HepG2 (cell line): ENCODE data around the gene PNN. TPM values are rescaled to one million over a fixed set of nuclear protein-coding genes. Genes with fewer than 3 reads are reported as not detected.

ENCODE experiments used
- ATAC-seq: fragments of 200-7000 bp; cut with Tn5 transposase; 3 replicates; pipeline ENCODE4 v1.9.1; 2020; ENCODE audit warnings: mild to moderate bottlenecking, moderate library complexity
- BruUV-seq: library from RNA; stranded (reverse); fragments of 400-500 nt; replicated peaks from 2 replicates; lab custom pipeline; 2021; lab: Mats Ljungman, UMichigan
- CTCF ChIA-PET: fragments of 300-600 bp; formaldehyde crosslinking; extraction: SDS; loops from one replicate; lab custom pipeline; 2021; ENCODE audit warnings: low total read pairs, inconsistent platforms, low intra/inter-chr PET ratio; lab: Yijun Ruan, JAX
- POLR2A ChIA-PET: fragments of 350-600 bp; sonication (Branson Sonifier 250); formaldehyde crosslinking; loops from one replicate; lab custom pipeline; 2020; ENCODE audit warnings: antibody characterized with exemption, inconsistent platforms; lab: Yijun Ruan, JAX
- DNase-seq: peaks from one replicate; pipeline ENCODE4 v3.0.0-alpha.2; 2015; ENCODE audit warnings: low spot score
- FAIRE-seq: peaks from 3 replicates; lab custom pipeline; 2011; peaks lifted over from hg19 to GRCh38; lab: Jason Lieb, UNC
- H2AFZ ChIP-seq: one replicate; pipeline ENCODE4 v1.6.1; 2011; ENCODE audit warnings: low read length, inconsistent platforms
- H3K27ac ChIP-seq: fragments of 300-600 bp; 3 replicates; pipeline ENCODE4 v1.8.0; 2011; ENCODE audit warnings: mixed run types, mild to moderate bottlenecking, mixed read lengths, low read length, inconsistent platforms; ENCODE audit not compliant: insufficient read depth; ENCODE audit errors: extremely low read length
- H3K27me3 ChIP-seq, 2 experiments: fragments of 200-600 bp in 1 of 2; 2 replicates in 1 of 2; 3 replicates in 1 of 2; pipeline versions ENCODE4 v1.6.0 to v1.8.0; 2011; ENCODE audit warnings: low read length in 2 of 2, mild to moderate bottlenecking in 2 of 2, moderate library complexity in 2 of 2, inconsistent platforms in 1 of 2; ENCODE audit not compliant: insufficient read depth in 2 of 2, control insufficient read depth in 1 of 2
- H3K36me3 ChIP-seq, 2 experiments: fragments of 200-600 bp in 1 of 2; replicated peaks in 1 of 2; 2 replicates in 1 of 2; 3 replicates in 1 of 2; pipeline versions ENCODE4 v1.5.1 to v1.8.0; 2011; ENCODE audit warnings: low read length in 2 of 2, inconsistent platforms in 1 of 2; ENCODE audit not compliant: insufficient read depth in 2 of 2, control insufficient read depth in 1 of 2
- H3K4me1 ChIP-seq: 2 replicates; pipeline ENCODE4 v1.5.1; 2012; ENCODE audit warnings: low read length, inconsistent platforms; ENCODE audit not compliant: insufficient read depth
- H3K4me2 ChIP-seq: 2 replicates; pipeline ENCODE4 v1.6.0; 2011; ENCODE audit warnings: low read depth, low read length, inconsistent platforms
- H3K4me3 ChIP-seq, 3 experiments: fragments of 200-600 bp in 1 of 3; sonication (generic), shearing (Covaris generic) in 1 of 3; replicated peaks in 1 of 3; 2 replicates each; pipeline ENCODE4 v1.5.1; 2011 to 2016; ENCODE audit warnings: low read length in 3 of 3, inconsistent platforms in 2 of 3, low read depth in 2 of 3, mild to moderate bottlenecking in 2 of 3, control low read depth in 1 of 3, mixed read lengths in 1 of 3; ENCODE audit not compliant: insufficient read depth in 1 of 3
- H3K79me2 ChIP-seq: one replicate; pipeline ENCODE4 v1.6.1; 2011; ENCODE audit warnings: low read length, inconsistent platforms; ENCODE audit not compliant: insufficient read depth
- H3K9ac ChIP-seq: 2 replicates; pipeline ENCODE4 v1.6.0; 2011; ENCODE audit warnings: mild to moderate bottlenecking, low read depth, low read length, inconsistent platforms; ENCODE audit not compliant: insufficient read depth
- H3K9me3 ChIP-seq: 2 replicates; pipeline ENCODE4 v1.5.1; 2012; ENCODE audit warnings: mild to moderate bottlenecking, low read length
- H4K20me1 ChIP-seq: 2 replicates; pipeline ENCODE4 v1.6.0; 2011; ENCODE audit warnings: inconsistent platforms, mild to moderate bottlenecking, low read length, moderate library complexity; ENCODE audit not compliant: insufficient read depth
- AKNA ChIP-seq: sonication (generic); formaldehyde crosslinking; IDR thresholded peaks from 2 replicates; pipeline ENCODE4 v1.4.0; 2020; ENCODE audit warnings: missing genetic modification reagents, borderline replicate concordance
- ARNTL ChIP-seq: sonication (generic); formaldehyde crosslinking; IDR thresholded peaks from 2 replicates; pipeline ENCODE4 v1.4.0; 2020; ENCODE audit warnings: mild to moderate bottlenecking, missing genetic modification reagents
- ATAD3A ChIP-seq: sonication (generic); formaldehyde crosslinking; IDR thresholded peaks from 2 replicates; pipeline ENCODE4 v1.4.0; 2020; ENCODE audit warnings: missing genetic modification reagents
- EHMT2 ChIP-seq: fragments of 200-600 bp; sonication (generic); IDR thresholded peaks from 2 replicates; pipeline ENCODE4 v1.7.0; 2017; ENCODE audit warnings: antibody characterized with exemption, low read depth, low read length, borderline replicate concordance
- FOXJ3 ChIP-seq: sonication (generic); formaldehyde crosslinking; IDR thresholded peaks from 2 replicates; pipeline ENCODE4 v1.4.0; 2020; ENCODE audit warnings: missing genetic modification reagents, mild to moderate bottlenecking, borderline replicate concordance
- HMGA1 ChIP-seq: sonication (generic); formaldehyde crosslinking; conservative IDR thresholded peaks from 2 replicates; pipeline ENCODE4 v1.4.0; 2020; ENCODE audit warnings: missing genetic modification reagents
- HOXA3 ChIP-seq: sonication (generic); formaldehyde crosslinking; IDR thresholded peaks from 2 replicates; pipeline ENCODE4 v1.5.0; 2020; ENCODE audit warnings: missing genetic modification reagents
- HOXA5 ChIP-seq: sonication (generic); formaldehyde crosslinking; IDR thresholded peaks from 2 replicates; pipeline ENCODE4 v1.4.0; 2020; ENCODE audit warnings: missing genetic modification reagents
- KDM6A ChIP-seq: IDR thresholded peaks from 2 replicates; pipeline ENCODE4 v1.6.1; 2016; ENCODE audit warnings: low read depth
- LCORL ChIP-seq, 2 experiments: fragments of 450-650 bp in 1 of 2; sonication (generic) in 1 of 2; formaldehyde crosslinking in 1 of 2; IDR thresholded peaks; 2 replicates each; pipeline versions ENCODE4 v1.5.0 to v1.6.1; 2017 to 2020; ENCODE audit warnings: antibody characterized with exemption in 1 of 2, missing genetic modification reagents in 1 of 2
- MED13 ChIP-seq: sonication (generic); formaldehyde crosslinking; IDR thresholded peaks from 2 replicates; pipeline ENCODE4 v1.5.0; 2020; ENCODE audit warnings: missing genetic modification reagents
- SOX5 ChIP-seq: IDR thresholded peaks from 2 replicates; pipeline ENCODE4 v1.6.1; 2016; ENCODE audit warnings: borderline replicate concordance
- SOX6 ChIP-seq, 2 experiments: fragments of 450-650 bp in 1 of 2; sonication (generic) in 1 of 2; formaldehyde crosslinking in 1 of 2; IDR thresholded peaks; 2 replicates each; pipeline versions ENCODE4 v1.4.0 to v1.6.1; 2017 to 2020; ENCODE audit warnings: antibody characterized with exemption in 1 of 2, mild to moderate bottlenecking in 1 of 2, missing genetic modification reagents in 1 of 2
- STAG1 ChIP-seq: sonication (generic); formaldehyde crosslinking; IDR thresholded peaks from 2 replicates; pipeline ENCODE4 v1.4.0; 2020; ENCODE audit warnings: missing genetic modification reagents
- TBP ChIP-seq: sonication (generic); formaldehyde crosslinking; IDR thresholded peaks from 2 replicates; pipeline ENCODE4 v1.5.0; 2020; ENCODE audit warnings: missing genetic modification reagents
- ZFP1 ChIP-seq: IDR thresholded peaks from 2 replicates; pipeline ENCODE4 v1.6.1; 2016
- ZMYM2 ChIP-seq: sonication (generic); formaldehyde crosslinking; IDR thresholded peaks from 2 replicates; pipeline ENCODE4 v1.8.0; 2022; ENCODE audit warnings: mild to moderate bottlenecking, missing genetic modification reagents
- ZNF280D ChIP-seq: sonication (generic); formaldehyde crosslinking; IDR thresholded peaks from 2 replicates; pipeline ENCODE4 v1.5.1; 2020; ENCODE audit warnings: mild to moderate bottlenecking, missing genetic modification reagents
- WGBS: methylation state at CpG from one replicate; pipeline ENCODE4 v1.1.6; 2017; ENCODE audit warnings: low lambda C conversion rate; 5-methylcytosine and 5-hydroxymethylcytosine counted together
- in situ Hi-C: cut with HindIII; loops from 2 replicates; pipeline ENCODE4 v1.10.0; 2017; ENCODE audit warnings: low pct_unique_long_range_greater_than_20kb; ENCODE audit not compliant: extremely low pct_ligation_motif_present
- intact Hi-C: fragments of 100-400 bp; cut with micrococcal nuclease; formaldehyde crosslinking; loops from one replicate; pipeline ENCODE4 v1.10.0; 2022; ENCODE audit not compliant: unreplicated experiment
- polyA plus RNA-seq, 8 experiments: library from polyadenylated mRNA; depleted of rRNA in 3 of 8; stranded (reverse) in 7 of 8; unstranded in 1 of 8; fragments of >200 nt; fragmentation: Illumina TruSeq in 4 of 8; extraction: Trizol in 4 of 8; gene quantifications; 2 replicates each; pipeline versions ENCODE4 v1.2.1 to v1.2.3, GENCODE V29; 2011 to 2016; ENCODE audit warnings: low read depth in 4 of 8, missing spikeins in 1 of 8, mixed read lengths in 1 of 8; ENCODE audit not compliant: insufficient read depth in 1 of 8
- total RNA-seq, 5 experiments: library from RNA; depleted of rRNA; stranded (reverse); fragments of >200 nt; fragmentation: Illumina TruSeq; extraction: Trizol; gene quantifications; 2 replicates each; pipeline ENCODE4 v1.2.3, GENCODE V29; 2016; ENCODE audit warnings: low read depth in 1 of 5

The PNN gene
- total and polyA plus RNA-seq, 2 of the 13 experiments (the other 11 are each of a cell fraction or from before 2014, with no cell fraction given): 58.0 to 214 TPM

DNA sequence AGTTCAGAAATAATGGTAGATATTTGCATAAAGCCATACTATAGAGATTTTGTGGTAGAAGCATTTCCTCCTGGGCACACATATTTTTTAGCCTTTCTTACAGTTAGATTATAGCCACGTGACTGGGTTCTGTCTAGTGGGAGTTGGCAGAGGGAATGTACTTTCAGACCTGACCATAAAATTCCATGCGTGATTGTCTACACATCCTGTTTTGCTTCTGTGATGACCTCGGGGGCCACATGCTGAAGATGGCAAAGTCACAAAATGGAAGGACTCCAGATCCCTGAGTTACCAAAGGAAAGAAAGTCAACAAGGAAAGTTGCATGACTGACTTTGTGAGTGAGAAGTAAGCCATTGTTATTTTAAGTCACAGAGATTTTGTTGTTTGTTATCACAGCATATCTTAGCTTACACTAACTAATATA is 44.0 kb downstream of the PNN start:
- CTCF ChIA-PET: no interaction called here
- Histone ChIP-seq H3K9ac (no peak overlapping the region), H3K27me3 (0 out of 5 replicates have a peak, but pooled peaks cover 0 to 2% of the 10 kb centered on the region in 2 experiments), H2AFZ (peak overlapping the region; percentile 7), H3K27ac (no peak overlapping the region), H3K36me3 (no peaks in the 10 kb centered on the region), H3K4me3 (peak overlapping the region in 2 of 3 experiments; percentile 6 to 13; a peak in 1 of 6 replicates), H3K79me2 (no peaks in the 10 kb centered on the region), H4K20me1 (no peaks in the 10 kb centered on the region), H3K9me3 (no peaks in the 10 kb centered on the region), H3K4me2 (peak overlapping the region; percentile 60), H3K4me1 (peaks cover 23% of the 10 kb centered on the region)
- in situ Hi-C loops (no loop called here), intact Hi-C loops (no loop called here)
- ATAC-seq (peak; percentile 50), DNase-seq (peak; percentile 83), FAIRE-seq (no peak)
- POLR2A ChIA-PET: interaction anchor here (1.7 kb wide), 1 partner anchor 11 kb away, joined by 5 read pairs; no protein-coding TSS in a partner anchor
- WGBS: 5% methylated on average over 3 of the region's 3 CpGs
- BruUV-seq: no TSS peak
- TF ChIP-seq EHMT2 (0 out of 2 replicates have a peak, but pooled peaks have one; percentile 9), ATAD3A (CRISPR knock-in tag) (no peak), SOX5 (peak; percentile 85), SOX6 (IDR thresholded peaks at IDR 0.05) (no peak), SOX6 (CRISPR knock-in tag; IDR thresholded peaks at IDR 0.05) (peak; percentile 18; the same call in 1 of the 2 replicates), STAG1 (CRISPR knock-in tag) (0 out of 2 replicates have a peak, but pooled peaks have one; percentile 12), MED13 (CRISPR knock-in tag) (no peak), HOXA5 (CRISPR knock-in tag) (0 out of 2 replicates have a peak, but pooled peaks have one; percentile 41), TBP (CRISPR knock-in tag) (0 out of 2 replicates have a peak, but pooled peaks have one; percentile 54), FOXJ3 (CRISPR knock-in tag) (0 out of 2 replicates have a peak, but pooled peaks have one; percentile 48), ARNTL (CRISPR knock-in tag) (peak; percentile 46), HMGA1 (CRISPR knock-in tag) (no peak), HOXA3 (CRISPR knock-in tag) (peak; percentile 44; the same call in 1 of the 2 replicates), KDM6A (CRISPR knock-in tag) (peak; percentile 32; the same call in 1 of the 2 replicates), ZFP1 (CRISPR knock-in tag) (0 out of 2 replicates have a peak, but pooled peaks have one; percentile 28), ZNF280D (CRISPR knock-in tag) (0 out of 2 replicates have a peak, but pooled peaks have one; percentile 69), LCORL (IDR thresholded peaks at IDR 0.05) (no peak), LCORL (CRISPR knock-in tag; IDR thresholded peaks at IDR 0.05) (peak; percentile 65), ZMYM2 (no peak; the same call in 1 of the 2 replicates), AKNA (no peak)
